Activated CD8-positive, alpha-beta T cell treated with anti-CD3 and anti-CD28 coated beads, Interleukin-2, amount 10 ng/mL, durations not matched to agents 7 days and 5 days (primary cell): ENCODE data around the gene CEP57L1. TPM values are rescaled to one million over a fixed set of nuclear protein-coding genes. Genes with fewer than 3 reads are reported as not detected.
"Not testable (repeated sequence)": the region's sequence is repeated elsewhere in the genome, so short reads cannot be mapped to it uniquely, and the experiment has no call there.

ENCODE experiments used
- ATAC-seq: fragments of 150-1000 bp; cut with Tn5 transposase; one replicate; pipeline ENCODE4 v1.10.0; 2021; ENCODE audit warnings: moderate library complexity
- CTCF ChIA-PET: fragments of 350-600 bp; sonication (Branson Sonifier 250); formaldehyde crosslinking; loops from one replicate; lab custom pipeline; 2021; ENCODE audit warnings: antibody characterized with exemption; lab: Charles Lee
- POLR2A ChIA-PET: fragments of 350-600 bp; sonication (Branson Sonifier 250); formaldehyde crosslinking; loops from one replicate; lab custom pipeline; 2021; ENCODE audit warnings: antibody characterized with exemption; lab: Charles Lee
- DNase-seq: peaks from one replicate; pipeline ENCODE4 v3.0.0-alpha.2; 2020
- H3K27ac Mint-ChIP-seq: one replicate; pipeline ENCODE4 v1.8.0; 2021; ENCODE audit warnings: mild to moderate bottlenecking, mixed read lengths
- H3K27me3 Mint-ChIP-seq: one replicate; pipeline ENCODE4 v1.8.0; 2021; ENCODE audit warnings: low read depth, mixed read lengths
- H3K36me3 Mint-ChIP-seq: one replicate; pipeline ENCODE4 v1.8.0; 2021; ENCODE audit warnings: low read depth, mixed read lengths
- H3K4me1 Mint-ChIP-seq: one replicate; pipeline ENCODE4 v1.8.0; 2021; ENCODE audit warnings: low read depth, mixed read lengths
- H3K4me3 Mint-ChIP-seq: one replicate; pipeline ENCODE4 v1.8.0; 2021; ENCODE audit warnings: mild to moderate bottlenecking, mixed read lengths
- H3K9me3 Mint-ChIP-seq: one replicate; pipeline ENCODE4 v1.8.0; 2022; ENCODE audit warnings: mixed read lengths; ENCODE audit not compliant: insufficient read depth
- total RNA-seq, 2 experiments: library from RNA; stranded (reverse); gene quantifications; one replicate each; pipeline ENCODE4 v1.2.3, GENCODE V29; 2021

Gene CEP57L1
- total RNA-seq, 2 experiments from 2014 or later, result 25.2 to 25.3 TPM

DNA sequence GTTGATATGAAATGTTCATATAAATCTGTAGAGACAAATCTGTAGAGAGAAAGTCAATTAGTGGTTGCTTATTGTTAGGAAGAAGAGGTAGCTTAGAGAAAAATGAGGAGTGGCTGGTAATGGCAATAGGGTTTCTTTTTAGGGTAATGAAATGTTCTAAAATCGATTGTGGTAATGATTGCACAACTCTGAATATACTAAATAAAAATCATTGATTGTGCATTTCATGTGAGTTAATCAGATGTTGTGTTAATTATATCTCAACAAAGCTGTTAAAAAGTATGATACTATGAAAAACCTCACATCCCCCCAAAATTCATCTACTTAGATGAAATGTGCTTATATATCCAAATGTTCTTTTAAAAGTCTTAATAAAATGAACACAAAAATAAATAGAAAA, 84.2 kb downstream of the CEP57L1 start:
- ATAC-seq (no peak), DNase-seq (no peak)
- H3K36me3 Mint-ChIP-seq, result no peaks in the 10 kb centered on the region
- ChIA-PET POLR2A (no interaction called here), CTCF (no interaction called here)
- H3K4me1 Mint-ChIP-seq, result peaks cover 2% of the 10 kb centered on the region
- H3K9me3 Mint-ChIP-seq, result no peaks in the 10 kb centered on the region
- peaks cover 31% of the 10 kb centered on the region for H3K27me3 Mint-ChIP-seq
- H3K4me3 Mint-ChIP-seq, result no peak overlapping the region
- H3K27ac Mint-ChIP-seq, result no peak overlapping the region

DNA sequence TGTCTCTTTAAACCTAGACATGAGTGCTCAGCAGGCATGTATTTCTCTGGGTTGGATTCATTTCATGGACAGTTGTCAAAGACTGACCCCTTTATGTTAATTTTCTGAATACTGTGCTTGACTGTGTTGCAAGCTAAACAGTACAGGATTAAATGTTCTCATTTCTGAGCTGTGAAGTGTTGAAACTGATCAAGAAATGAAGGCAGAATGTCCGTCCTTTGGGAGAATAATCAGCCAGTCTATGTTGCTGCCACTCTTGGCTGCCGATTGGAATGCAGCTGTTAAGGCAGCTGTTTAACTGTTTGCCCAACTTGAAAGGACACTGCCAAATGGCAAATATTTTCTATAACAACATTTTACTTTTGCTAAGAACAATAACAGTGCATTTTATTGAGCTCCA, 87.3 kb downstream of the CEP57L1 start:
- H3K27me3 Mint-ChIP-seq, result peaks cover 46% of the 10 kb centered on the region

DNA sequence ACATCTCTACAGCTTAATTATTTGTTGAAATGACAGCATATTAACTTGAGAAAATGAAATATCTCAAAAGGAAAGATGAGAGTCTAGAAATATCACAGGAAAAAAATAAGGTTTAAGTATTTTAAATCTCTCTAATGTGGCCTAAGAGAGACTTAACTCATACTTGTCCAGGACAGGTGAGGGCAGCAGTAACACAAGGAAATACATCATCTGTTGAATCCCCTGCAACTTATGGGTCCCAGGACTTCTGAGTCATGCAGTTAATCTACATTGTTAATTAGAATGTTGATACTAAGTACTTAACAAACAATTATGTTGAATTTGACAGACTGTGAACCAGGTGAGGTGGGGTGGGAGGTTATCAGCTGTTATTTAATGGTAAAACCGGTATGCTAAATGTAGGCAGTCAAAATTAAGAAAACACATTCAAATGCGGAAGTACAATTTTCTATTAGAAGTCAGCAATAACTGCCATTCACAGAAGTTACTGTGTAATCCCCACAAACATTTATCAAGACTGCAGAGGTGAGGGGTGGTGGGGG, 87.9 kb downstream of the CEP57L1 start:
- Mint-ChIP-seq H3K27ac (no peak overlapping the region), H3K9me3 (no peaks in the 10 kb centered on the region), H3K36me3 (no peaks in the 10 kb centered on the region), H3K4me1 (peaks cover 12% of the 10 kb centered on the region), H3K27me3 (peaks cover 46% of the 10 kb centered on the region), H3K4me3 (no peak overlapping the region)
- ChIA-PET POLR2A (interaction anchor here (0.9 kb wide), 1 partner anchor 199 kb away, joined by 5 read pairs; the partner anchor contains the start of gene CD164), CTCF (interaction anchor here (5.1 kb wide), 1 partner anchor 201 kb away, joined by 41 read pairs; the partner anchor contains the start of gene CD164)
- ATAC-seq (no peak), DNase-seq (no peak)

More for the DNA sequence above, 87.3 kb downstream of the CEP57L1 start:
- no peak for ATAC-seq
- no peaks in the 10 kb centered on the region for H3K36me3 Mint-ChIP-seq
- ChIA-PET CTCF (interaction anchor here (0.6 to 5.1 kb wide), 2 partner anchors 202 to 346 kb away, joined by 3 to 41 read pairs; partner anchors contain the start of gene CD164), POLR2A (interaction anchor here (0.9 kb wide), 1 partner anchor 200 kb away, joined by 5 read pairs; the partner anchor contains the start of gene CD164)
- no peak overlapping the region for H3K27ac Mint-ChIP-seq
- H3K4me3 Mint-ChIP-seq, result no peak overlapping the region
- no peak for DNase-seq
- H3K9me3 Mint-ChIP-seq, result no peaks in the 10 kb centered on the region
- peaks cover 7% of the 10 kb centered on the region for H3K4me1 Mint-ChIP-seq

DNA sequence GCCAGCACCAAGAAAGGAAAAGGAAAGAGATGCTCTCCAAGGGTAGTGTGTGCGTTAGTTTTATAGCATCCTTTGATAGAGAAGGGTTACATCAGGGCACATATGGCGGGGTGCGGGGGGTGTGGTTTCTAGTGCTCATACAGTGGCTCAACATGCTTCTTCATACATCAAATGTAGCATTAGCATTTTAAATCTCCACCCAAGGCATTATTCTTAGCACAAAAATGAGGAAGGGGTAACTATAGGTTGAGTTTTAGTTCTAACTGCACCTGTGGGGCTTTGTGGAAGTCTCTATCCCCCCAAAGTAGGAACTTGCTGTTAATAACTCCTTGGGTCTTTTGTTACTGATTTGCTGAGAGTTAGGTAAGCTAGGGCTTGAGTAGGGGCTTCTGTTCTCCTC, 89.3 kb downstream of the CEP57L1 start:
- ATAC-seq (no peak), DNase-seq (no peak)
- ChIA-PET CTCF (interaction anchor here (5.1 kb wide), 1 partner anchor 200 kb away, joined by 41 read pairs; the partner anchor contains the start of gene CD164), POLR2A (interaction anchor here (0.6 kb wide), 1 partner anchor 1874 kb away, joined by 4 read pairs; no protein-coding TSS in a partner anchor)
- no peak overlapping the region for H3K4me3 Mint-ChIP-seq
- H3K27ac Mint-ChIP-seq, result no peak overlapping the region
- no peaks in the 10 kb centered on the region for H3K36me3 Mint-ChIP-seq
- peaks cover 42% of the 10 kb centered on the region for H3K27me3 Mint-ChIP-seq
- H3K4me1 Mint-ChIP-seq, result peaks cover 12% of the 10 kb centered on the region
- no peaks in the 10 kb centered on the region for H3K9me3 Mint-ChIP-seq

DNA sequence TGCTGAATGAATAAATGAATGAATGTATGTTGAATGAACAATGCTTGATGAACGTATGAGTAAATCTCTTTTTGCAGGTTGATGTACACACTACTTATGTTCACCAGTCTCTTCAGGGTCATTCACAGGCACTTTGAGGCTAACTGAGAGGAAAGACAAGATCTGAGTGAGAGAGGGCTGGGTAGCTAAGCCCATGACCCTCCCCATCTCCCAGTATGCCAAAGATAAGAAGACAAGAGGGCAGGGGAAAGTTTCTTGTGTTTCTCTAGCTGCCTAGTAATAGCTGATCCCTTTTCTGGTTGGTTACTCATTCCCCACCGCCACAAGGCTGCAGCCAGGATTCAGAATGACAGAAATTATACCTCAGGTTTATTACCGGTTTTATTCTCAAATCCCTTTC, 90.7 kb downstream of the CEP57L1 start:
- H3K27ac Mint-ChIP-seq, result no peak overlapping the region
- CTCF ChIA-PET, result interaction anchor here (0.7 to 3.8 kb wide), 4 partner anchors 14 to 250 kb away, joined by 3 to 111 read pairs (median 5); partner anchors contain the start of gene CD164
- ATAC-seq (no peak), DNase-seq (no peak)
- peaks cover 6% of the 10 kb centered on the region for H3K9me3 Mint-ChIP-seq
- H3K4me3 Mint-ChIP-seq, result no peak overlapping the region
- peaks cover 42% of the 10 kb centered on the region for H3K27me3 Mint-ChIP-seq
- POLR2A ChIA-PET, result interaction anchor here (3.7 kb wide), 1 partner anchor 197 kb away, joined by 40 read pairs; the partner anchor contains the start of gene CD164
- H3K4me1 Mint-ChIP-seq, result peaks cover 12% of the 10 kb centered on the region
- H3K36me3 Mint-ChIP-seq, result peaks cover 5% of the 10 kb centered on the region

DNA sequence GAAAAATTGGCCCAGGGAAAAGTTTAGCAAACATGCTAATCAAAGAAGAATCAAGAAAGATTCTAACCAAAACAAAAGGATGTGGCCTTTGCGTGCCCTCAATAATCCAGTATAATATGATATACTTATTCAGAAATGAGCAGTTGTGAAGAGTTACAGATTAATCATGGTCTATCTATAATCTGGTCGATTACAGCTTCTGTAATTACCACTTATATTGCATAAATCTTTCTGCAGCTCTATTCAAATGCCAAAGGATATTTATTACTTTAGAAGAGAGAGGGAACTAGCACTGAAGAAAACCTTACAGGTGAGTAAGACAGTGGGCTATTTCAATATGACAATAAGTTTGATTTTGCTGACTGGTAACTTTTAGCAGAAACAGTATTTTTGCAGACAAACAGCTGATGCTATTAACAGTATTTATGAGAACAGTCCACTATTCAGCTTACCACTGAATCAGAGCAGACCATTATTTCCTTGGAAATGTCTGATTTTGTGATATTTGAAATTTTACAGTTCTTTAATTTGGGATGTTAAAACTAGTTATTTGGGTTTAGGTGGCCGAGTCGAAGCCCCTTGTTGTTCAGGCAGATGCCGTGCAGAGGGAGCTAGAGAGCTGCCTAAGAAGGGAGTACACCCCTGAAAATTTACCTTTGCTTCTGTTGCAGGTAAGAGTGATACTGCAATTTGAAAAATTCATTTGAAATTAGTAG, 92.2 kb downstream of the CEP57L1 start:
- CTCF ChIA-PET, result interaction anchor here (0.8 to 3.8 kb wide), 44 partner anchors 9 to 852 kb away, joined by 3 to 111 read pairs (median 4); partner anchors contain the start of genes CD164, PPIL6 and SMPD2

DNA sequence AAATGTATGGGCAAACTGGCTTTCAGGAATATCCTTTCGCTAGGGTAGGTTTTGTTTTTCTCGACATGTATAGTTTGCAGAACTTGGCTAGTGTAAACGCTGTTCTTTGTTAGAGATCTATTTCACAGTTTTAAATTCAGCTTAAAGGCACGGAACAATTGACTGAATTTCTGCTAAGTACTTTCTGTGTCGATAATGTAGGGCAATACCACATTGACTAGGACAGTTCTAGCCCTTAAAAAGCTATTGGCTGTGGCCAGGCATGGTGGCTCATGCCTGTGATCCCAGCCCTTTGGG, 92.8 kb downstream of the CEP57L1 start:
- DNase-seq (no peak), ATAC-seq (no peak)
- POLR2A ChIA-PET, result interaction anchor here (3.7 kb wide), 1 partner anchor 195 kb away, joined by 40 read pairs; the partner anchor contains the start of gene CD164
- Mint-ChIP-seq H3K36me3 (peaks cover 12% of the 10 kb centered on the region), H3K9me3 (peaks cover 21% of the 10 kb centered on the region), H3K27ac (no peak overlapping the region), H3K27me3 (peaks cover 34% of the 10 kb centered on the region), H3K4me1 (peaks cover 12% of the 10 kb centered on the region), H3K4me3 (no peak overlapping the region)
- CTCF ChIA-PET, result interaction anchor here (0.6 to 3.8 kb wide), 41 partner anchors 8 to 852 kb away, joined by 3 to 111 read pairs (median 5); partner anchors contain the start of genes CD164, PPIL6 and SMPD2

More for the DNA sequence above, 92.2 kb downstream of the CEP57L1 start:
- Mint-ChIP-seq H3K4me1 (peaks cover 12% of the 10 kb centered on the region), H3K4me3 (no peak overlapping the region), H3K27ac (no peak overlapping the region), H3K9me3 (peaks cover 17% of the 10 kb centered on the region), H3K36me3 (peaks cover 11% of the 10 kb centered on the region), H3K27me3 (peaks cover 37% of the 10 kb centered on the region)
- peak; percentile 72 for DNase-seq
- ATAC-seq, result peak; percentile 81
- POLR2A ChIA-PET, result interaction anchor here (1.1 to 3.7 kb wide), 2 partner anchors 192 to 195 kb away, joined by 4 to 40 read pairs; partner anchors contain the start of gene CD164

DNA sequence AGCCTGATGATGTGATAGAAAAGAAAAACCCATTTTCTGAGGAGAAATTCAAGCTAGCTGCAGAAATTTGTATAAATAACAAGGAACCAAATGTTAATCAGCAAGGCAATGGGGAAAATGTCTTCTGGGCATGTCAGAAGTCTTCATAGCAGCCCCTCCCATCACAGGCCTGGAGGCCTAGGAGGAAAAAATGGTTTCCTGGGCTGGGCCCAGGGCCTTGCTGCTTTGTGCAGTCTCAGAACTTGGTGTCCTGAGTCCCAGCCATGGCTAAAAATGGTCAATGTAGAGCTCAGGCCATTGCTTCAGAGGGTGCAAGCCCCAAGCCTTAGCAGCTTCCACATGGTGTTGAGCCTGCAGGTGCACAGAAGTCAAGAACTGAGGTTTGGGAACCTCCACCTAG, 96.1 kb downstream of the CEP57L1 start:
- Mint-ChIP-seq H3K4me1 (peaks cover 11% of the 10 kb centered on the region), H3K9me3 (peaks cover 26% of the 10 kb centered on the region), H3K36me3 (peaks cover 12% of the 10 kb centered on the region)
- H3K27me3 Mint-ChIP-seq, H3K4me3 Mint-ChIP-seq, H3K27ac Mint-ChIP-seq, CTCF ChIA-PET, ATAC-seq, DNase-seq, POLR2A ChIA-PET: not testable (repeated sequence)

DNA sequence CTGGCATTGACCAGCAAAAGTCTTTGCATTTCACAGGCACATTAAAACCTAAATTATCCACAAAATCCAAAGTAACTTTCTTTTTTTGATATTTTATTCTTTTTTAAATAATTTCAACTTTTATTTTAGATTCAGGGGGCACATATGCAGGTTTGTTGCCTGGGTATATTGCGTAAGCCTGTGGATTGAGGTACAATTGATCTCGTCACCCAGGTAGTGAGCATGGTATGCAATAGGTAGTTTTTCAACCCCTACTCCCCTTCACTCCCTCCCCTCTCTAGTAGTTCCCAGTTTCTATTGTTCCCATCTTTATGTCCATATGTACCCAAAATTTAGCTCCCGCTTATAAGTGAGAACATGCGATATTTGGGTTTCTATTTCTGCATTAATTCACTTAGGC, 97.6 kb downstream of the CEP57L1 start:
- no peak for ATAC-seq
- CTCF ChIA-PET, result no interaction called here
- no peaks in the 10 kb centered on the region for H3K27me3 Mint-ChIP-seq

DNA sequence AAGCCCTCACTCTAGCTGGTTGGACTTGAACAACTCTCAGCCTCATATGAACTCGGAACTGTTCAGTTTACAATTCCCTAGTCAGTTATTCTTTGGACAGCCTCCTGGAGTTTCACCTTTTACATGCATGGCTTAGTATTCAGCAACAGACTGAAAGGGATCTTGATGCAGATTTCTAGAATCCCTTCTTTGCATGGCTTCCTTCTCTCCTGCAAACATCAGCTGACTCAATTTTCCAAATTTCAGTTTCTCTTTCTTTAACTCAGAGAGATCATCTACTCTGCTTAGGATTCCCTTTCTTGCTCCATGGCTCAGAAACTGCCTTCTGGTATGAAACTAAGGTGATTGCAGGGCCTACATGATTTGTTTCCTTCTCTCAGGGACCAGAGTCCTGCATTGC, 99.6 kb downstream of the CEP57L1 start:
- no peaks in the 10 kb centered on the region for H3K4me1 Mint-ChIP-seq
- peaks cover 26% of the 10 kb centered on the region for H3K9me3 Mint-ChIP-seq
- DNase-seq (no peak), ATAC-seq (no peak)
- CTCF ChIA-PET, result interaction anchor here (2.3 kb wide), 1 partner anchor 188 kb away, joined by 8 read pairs; the partner anchor contains the start of gene CD164
- H3K27ac Mint-ChIP-seq, result no peak overlapping the region
- POLR2A ChIA-PET, result interaction anchor here (0.7 to 1.1 kb wide), 2 partner anchors 159 to 188 kb away, joined by 3 to 4 read pairs; partner anchors contain the start of gene CD164
- H3K27me3 Mint-ChIP-seq, result no peaks in the 10 kb centered on the region
- peaks cover 12% of the 10 kb centered on the region for H3K36me3 Mint-ChIP-seq
- no peak overlapping the region for H3K4me3 Mint-ChIP-seq

More for the DNA sequence above, 97.6 kb downstream of the CEP57L1 start:
- H3K4me1 Mint-ChIP-seq, result peaks cover 3% of the 10 kb centered on the region
- POLR2A ChIA-PET, result no interaction called here
- peaks cover 12% of the 10 kb centered on the region for H3K36me3 Mint-ChIP-seq
- H3K27ac Mint-ChIP-seq, result no peak overlapping the region
- no peak for DNase-seq
- no peak overlapping the region for H3K4me3 Mint-ChIP-seq
- peaks cover 26% of the 10 kb centered on the region for H3K9me3 Mint-ChIP-seq

DNA sequence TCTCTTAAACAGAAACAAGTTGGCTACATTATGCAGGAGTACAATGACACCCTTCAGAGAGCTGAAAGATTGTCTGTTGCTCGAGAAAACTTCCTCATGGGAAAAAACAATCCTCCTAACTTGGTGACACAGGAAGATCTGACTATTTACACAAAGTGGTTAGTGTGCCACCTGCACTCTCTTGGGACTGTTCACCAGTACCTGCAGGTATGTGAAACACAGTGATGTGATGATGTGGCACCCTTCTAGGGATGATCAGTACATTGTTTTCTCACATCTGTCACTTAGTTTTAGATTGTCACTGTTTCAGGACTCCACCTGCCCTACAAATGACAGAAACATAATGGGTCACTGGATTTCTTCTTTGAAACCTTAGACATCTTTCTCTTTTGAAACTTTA, 101.8 kb downstream of the CEP57L1 start:
- H3K36me3 Mint-ChIP-seq, result peaks cover 5% of the 10 kb centered on the region
- ChIA-PET POLR2A (no interaction called here), CTCF (interaction anchor here (1.2 kb wide), 1 partner anchor 9 kb away, joined by 3 read pairs; no protein-coding TSS in a partner anchor)
- DNase-seq (no peak), ATAC-seq (no peak)
- peaks cover 14% of the 10 kb centered on the region for H3K9me3 Mint-ChIP-seq
- no peak overlapping the region for H3K27ac Mint-ChIP-seq
- H3K4me3 Mint-ChIP-seq, result no peak overlapping the region
- H3K27me3 Mint-ChIP-seq, result no peaks in the 10 kb centered on the region
- H3K4me1 Mint-ChIP-seq, result no peaks in the 10 kb centered on the region
